CD4-positive, alpha-beta T cell treated with Interleukin-12 subunit alpha and Interleukin-12 subunit beta, for 1 hour (primary cell): ENCODE data around the gene PKD2L1.
A peak's percentile ranks its signal among the peaks of the same experiment; 100 is the strongest.
"Not testable (repeated sequence)": the region's sequence is repeated elsewhere in the genome, so short reads cannot be mapped to it uniquely, and the experiment has no call there.

ENCODE experiments used
- DNase-seq: peaks from one replicate; pipeline ENCODE4 v3.0.0-alpha.2; 2020

The PKD2L1 gene

DNA sequence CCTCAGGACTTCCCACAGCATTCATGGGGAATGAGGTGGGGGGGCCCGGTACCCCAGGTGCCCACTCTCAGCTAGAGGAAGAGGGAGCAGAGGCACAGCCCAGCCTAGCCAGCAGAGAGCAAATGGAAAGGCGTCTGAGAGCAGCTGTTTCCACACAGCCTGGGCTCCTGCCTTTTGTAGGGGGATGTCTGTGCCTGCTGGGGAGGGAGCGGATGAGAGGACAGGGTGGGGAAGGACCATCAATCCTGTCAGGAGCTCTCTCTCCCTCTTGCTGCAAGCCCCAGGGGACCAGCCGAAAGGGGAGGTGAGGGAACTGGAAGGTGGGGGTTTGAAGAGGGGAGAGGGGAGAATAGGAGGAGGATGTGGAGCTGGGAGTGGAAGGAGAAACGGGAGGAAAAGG lies at the start of gene PKD2L1:
Gene PKD2L1, minus strand, starts transcription at position 150 of the 400 bp plus-strand sequence. Its CDS starts 125 bp downstream, at position 25.
- DNase-seq, result no peak

DNA sequence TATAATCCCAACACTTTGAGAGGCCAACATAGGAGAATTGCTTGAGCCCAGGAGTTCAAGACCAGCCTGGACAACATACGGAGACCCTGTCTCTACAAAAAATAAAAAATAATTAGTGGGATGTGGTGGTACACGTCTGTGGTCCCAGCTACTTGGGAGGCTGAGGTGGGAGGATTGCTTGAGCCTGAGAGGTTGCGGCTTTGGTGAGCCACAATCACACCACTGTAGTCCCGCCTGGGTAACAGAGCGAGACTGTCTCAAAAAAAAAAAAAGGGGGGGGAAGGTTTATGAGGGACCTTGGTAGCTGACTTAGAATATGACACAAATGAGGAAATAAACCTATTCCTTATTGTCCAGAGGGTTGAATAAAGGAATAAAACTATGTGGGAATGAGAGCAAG lies 47.8 kb upstream of the PKD2L1 start:
- no peak for DNase-seq

DNA sequence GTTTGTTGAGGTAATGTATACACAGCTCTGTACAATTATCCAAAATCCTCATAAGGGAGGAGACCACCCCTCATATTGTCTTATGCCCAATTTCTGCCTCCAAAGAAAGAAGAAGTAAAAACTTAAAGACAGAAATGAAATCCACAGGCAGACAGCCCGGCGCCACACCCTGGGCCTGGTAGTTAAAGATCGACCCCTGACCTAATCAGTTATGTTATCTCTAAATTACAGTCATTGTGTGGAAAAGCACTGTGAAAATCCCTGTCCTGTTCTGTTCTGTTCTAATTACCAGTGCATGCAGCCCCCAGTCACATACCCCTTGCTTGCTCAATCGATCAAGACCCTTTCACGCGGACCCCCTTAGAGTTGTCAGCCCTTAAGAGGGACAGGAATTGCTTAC lies 46.6 kb upstream of the PKD2L1 start:
- not testable (repeated sequence) for DNase-seq

GRCh38 chr10:100374677-100375353 lies 44.8 kb upstream of the PKD2L1 start:
- DNase-seq, result not testable (repeated sequence)

GRCh38 chr10:100374200-100374655 lies 44.2 kb upstream of the PKD2L1 start:
- no peak for DNase-seq

- peak; percentile 88 for DNase-seq
These were observed 43.5 kb upstream of the PKD2L1 start for GRCh38 chr10:100373298-100374199.

- DNase-seq, result no peak
These were observed 42.6 kb upstream of the PKD2L1 start for GRCh38 chr10:100372415-100373297.

DNA sequence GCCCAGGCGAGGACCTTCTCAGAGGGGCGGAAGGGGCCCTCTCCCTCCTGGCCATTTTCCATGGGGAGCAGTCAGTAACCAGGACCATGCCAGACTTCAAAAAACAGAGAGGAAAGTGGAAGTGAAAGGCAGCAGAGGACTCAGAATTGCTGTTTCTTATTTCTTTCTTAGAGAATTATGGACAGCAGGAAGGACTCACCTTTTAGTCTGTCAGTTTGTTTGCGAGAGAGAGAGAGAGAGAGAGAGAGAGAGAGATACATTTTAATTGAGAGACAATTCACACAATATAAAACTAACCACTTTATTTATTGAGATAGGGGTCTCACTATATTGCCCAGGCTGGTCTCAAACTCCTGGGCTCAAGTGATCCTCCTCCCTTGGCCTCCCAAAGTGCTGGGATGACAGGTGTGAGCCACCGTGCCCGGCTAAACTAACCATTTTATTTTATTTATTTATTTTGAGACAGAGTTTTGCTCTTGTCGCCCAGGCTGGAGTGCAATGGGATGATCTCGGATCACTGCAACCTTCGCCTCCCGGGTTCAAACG lies 41.5 kb upstream of the PKD2L1 start:
- DNase-seq, result no peak

DNA sequence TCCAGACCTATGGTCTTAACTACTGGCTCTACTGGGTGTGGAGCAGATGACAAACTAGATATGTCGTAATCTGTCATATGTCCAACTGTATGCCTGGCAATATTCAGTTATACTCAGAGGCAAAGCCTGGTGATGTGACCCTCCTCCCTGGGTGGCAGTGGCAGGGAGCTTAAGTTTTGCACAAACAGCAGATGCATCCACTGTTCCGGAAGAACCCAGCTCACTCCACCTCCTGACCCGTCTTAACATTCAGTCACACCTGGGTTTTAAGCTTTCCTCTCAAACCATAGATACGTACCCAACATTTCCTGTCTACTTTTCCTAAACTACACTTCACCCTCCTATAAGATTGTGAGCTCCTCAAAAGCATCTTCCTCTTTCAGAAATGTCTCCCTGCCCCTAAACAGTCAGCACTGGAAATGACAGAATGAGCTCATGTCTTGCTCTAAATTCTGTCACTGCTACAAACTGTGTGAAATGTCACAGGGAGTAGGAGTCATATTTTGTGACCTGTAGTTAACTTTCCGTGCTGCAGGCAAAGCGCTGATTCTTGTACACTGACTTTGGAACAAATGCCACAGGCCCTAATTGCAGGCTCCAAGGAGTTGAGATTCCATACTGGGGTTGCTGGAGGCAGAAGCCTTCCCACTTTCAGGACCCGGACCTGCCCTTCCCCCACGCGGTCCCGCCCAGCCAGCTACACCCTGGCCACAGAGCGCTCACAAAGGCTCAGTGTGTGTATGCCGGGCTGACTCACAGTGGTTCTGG lies 40.9 kb upstream of the PKD2L1 start:
- peak; percentile 55 for DNase-seq

DNA sequence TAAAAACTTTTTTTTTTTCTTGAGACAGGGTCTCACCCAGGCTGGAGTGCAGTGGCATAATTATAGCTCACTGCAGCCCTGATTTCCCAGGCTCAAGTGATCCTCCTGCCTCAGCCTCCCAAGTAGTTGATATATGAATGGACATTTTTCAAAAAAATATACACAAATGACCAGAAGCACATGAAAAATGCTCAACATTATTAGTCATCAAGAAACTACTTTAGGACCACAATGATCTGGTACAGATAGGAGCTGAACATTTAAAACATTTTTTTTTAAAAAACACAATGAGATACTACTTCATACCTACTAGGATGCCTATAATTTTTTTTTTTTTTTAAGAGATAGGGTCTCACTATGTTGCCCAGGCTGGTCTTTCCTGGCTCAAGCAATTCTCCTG lies 38.7 kb upstream of the PKD2L1 start:
- no peak for DNase-seq

GRCh38 chr10:100364735-100365391 lies 34.8 kb upstream of the PKD2L1 start:
- DNase-seq, result no peak

- DNase-seq, result no peak
These were observed 34.1 kb upstream of the PKD2L1 start for GRCh38 chr10:100364175-100364574.

DNA sequence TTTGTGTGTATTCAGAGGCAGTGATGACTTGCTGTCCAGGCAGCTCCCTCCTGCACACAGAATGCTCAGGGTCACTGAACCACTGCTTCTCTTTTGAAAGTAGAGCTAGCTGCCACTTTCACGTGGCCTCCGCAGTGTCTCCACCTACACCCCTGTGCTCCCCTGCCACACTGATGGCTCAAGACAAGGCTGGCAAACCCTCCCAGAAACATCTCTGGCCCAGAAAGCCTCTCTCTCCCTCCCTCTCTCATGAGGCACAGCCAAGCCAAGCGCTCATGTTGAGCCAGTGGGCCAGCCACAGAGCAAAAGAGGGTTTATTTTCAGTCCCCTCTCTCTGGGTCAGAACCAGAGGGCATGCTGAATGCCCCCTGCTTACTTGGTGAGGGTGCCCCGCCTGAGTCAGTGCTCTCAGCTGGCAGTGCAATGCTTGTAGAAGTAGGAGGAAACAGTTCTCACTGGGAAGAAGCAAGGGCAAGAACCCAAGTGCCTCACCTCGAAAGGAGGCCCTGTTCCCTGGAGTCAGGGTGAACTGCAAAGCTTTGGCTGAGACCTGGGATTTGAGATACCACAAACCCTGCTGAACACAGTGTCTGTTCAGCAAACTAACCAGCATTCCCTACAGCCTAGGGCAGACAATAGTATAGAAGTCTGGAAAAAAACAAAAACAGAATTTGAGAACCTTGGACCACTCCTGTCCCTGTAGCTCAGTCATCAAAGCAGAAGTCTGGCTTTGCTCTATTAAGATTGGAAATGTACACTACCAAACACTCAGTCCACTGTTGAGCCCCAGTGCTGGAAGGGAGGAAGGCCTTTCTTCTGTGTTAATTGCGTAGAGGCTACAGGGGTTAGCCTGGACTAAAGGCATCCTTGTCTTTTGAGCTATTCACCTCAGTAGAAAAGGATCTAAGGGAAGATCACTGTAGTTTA lies 32.8 kb upstream of the PKD2L1 start:
- DNase-seq, result no peak

DNA sequence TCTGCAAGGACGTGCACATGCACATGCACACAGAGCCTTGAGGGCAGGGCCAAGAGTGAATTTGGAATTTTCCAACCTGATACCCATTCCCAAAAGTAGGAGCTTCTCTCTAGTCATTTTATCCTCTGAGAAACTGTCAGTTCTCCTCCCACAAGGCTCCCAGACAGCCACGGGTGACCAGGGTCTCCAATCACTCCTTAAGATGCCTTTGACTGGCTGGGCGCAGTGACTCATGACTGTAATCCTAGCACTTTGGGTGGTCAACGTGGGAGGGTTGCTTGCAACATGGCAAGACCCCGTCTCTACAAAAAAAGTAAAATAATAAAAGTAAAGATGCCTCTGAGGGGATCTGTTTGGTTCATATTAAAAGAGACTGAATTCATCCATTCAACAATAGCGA lies 30.2 kb upstream of the PKD2L1 start:
- DNase-seq, result no peak

- DNase-seq, result no peak
These were observed 29.6 kb upstream of the PKD2L1 start for GRCh38 chr10:100359529-100360150.

- no peak for DNase-seq
These were observed 29.0 kb upstream of the PKD2L1 start for GRCh38 chr10:100359030-100359432.

GRCh38 chr10:100357059-100357858 lies 27.2 kb upstream of the PKD2L1 start:
- no peak for DNase-seq

- DNase-seq, result no peak
These were observed 26.3 kb upstream of the PKD2L1 start for GRCh38 chr10:100356067-100357017.
